Fibroblast of mammary gland (primary cell): Measurements from ENCODE around the gene ATG7.

Source experiments
- DNase-seq: peaks from one replicate; pipeline ENCODE4 v3.0.0-alpha.2; 2010; ENCODE audit warnings: low read depth
- H3K4me3 ChIP-seq: 2 replicates; pipeline ENCODE4 v1.5.1; 2011; ENCODE audit warnings: low read depth, mild to moderate bottlenecking, low read length, moderate library complexity; ENCODE audit not compliant: control insufficient read depth
- CTCF ChIP-seq: conservative IDR thresholded peaks from 2 replicates; pipeline ENCODE4 v1.5.1; 2011; ENCODE audit warnings: low read depth, low read length, inconsistent platforms; ENCODE audit not compliant: control insufficient read depth, insufficient read depth

Gene ATG7

GRCh38 chr3:11576453-11576852 lies 304.3 kb downstream of the ATG7 start:
- peak; percentile 29 for DNase-seq
- no peak overlapping the region for H3K4me3 ChIP-seq
- no peak for TF ChIP-seq CTCF

- no peak for TF ChIP-seq CTCF
- no peak for DNase-seq
- H3K4me3 ChIP-seq, result no peak overlapping the region
Measured at GRCh38 chr3:11578169-11578568, 306.0 kb downstream of the ATG7 start.

DNA sequence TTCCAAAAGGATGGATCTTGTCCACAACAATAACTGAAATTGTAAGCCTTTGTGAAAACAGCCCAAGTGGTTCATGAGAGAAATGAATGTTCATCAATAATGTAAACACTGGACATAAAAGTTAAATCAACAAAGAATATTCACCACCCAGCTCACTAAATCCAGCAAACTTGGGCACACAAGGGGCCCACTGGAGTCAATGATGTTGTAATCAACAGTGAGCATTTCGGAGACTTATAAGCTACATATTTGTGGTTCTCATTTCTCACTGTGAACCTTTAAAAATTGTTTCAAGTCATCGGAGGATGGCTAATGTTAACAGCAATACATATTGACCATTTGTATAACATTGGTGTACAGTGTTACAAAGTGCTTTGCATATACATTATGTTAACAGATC lies 308.4 kb downstream of the ATG7 start:
- TF ChIP-seq CTCF, result no peak
- H3K4me3 ChIP-seq, result no peak overlapping the region
- DNase-seq, result no peak

GRCh38 chr3:11581237-11582190 lies 309.3 kb downstream of the ATG7 start:
- no peak for TF ChIP-seq CTCF
- H3K4me3 ChIP-seq, result peak overlapping the region; percentile 33
- DNase-seq, result no peak

- TF ChIP-seq CTCF, result no peak
- peak; percentile 88 for DNase-seq
- H3K4me3 ChIP-seq, result peak overlapping the region; percentile 33
Measured at GRCh38 chr3:11582191-11582968, 310.2 kb downstream of the ATG7 start.

DNA sequence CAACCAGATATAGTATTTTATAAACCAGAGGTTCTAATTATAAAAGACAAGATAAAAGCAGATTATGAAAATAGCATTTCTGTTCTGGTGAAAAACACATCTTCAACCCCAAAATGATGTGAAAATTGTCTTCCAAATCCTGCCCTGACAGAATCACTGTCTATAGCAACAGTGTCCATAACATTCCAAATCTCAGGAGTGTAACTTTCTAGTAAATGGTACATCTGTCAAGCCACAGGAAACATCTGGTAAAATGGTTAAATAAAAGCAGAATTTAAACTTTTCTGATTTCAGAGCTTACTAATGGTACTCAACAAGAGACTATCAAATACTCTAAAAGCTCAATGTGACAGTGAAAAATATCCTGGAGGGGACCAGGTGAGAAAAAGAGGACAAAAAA lies 311.0 kb downstream of the ATG7 start:
- no peak for DNase-seq
- H3K4me3 ChIP-seq, result no peak overlapping the region
- TF ChIP-seq CTCF, result no peak
